ENCODE measurements around the gene CD200R1.
"Not testable (repeated sequence)": the region's sequence is repeated elsewhere in the genome, so short reads cannot be mapped to it uniquely, and the experiment has no call there.

Gene CD200R1

DNA sequence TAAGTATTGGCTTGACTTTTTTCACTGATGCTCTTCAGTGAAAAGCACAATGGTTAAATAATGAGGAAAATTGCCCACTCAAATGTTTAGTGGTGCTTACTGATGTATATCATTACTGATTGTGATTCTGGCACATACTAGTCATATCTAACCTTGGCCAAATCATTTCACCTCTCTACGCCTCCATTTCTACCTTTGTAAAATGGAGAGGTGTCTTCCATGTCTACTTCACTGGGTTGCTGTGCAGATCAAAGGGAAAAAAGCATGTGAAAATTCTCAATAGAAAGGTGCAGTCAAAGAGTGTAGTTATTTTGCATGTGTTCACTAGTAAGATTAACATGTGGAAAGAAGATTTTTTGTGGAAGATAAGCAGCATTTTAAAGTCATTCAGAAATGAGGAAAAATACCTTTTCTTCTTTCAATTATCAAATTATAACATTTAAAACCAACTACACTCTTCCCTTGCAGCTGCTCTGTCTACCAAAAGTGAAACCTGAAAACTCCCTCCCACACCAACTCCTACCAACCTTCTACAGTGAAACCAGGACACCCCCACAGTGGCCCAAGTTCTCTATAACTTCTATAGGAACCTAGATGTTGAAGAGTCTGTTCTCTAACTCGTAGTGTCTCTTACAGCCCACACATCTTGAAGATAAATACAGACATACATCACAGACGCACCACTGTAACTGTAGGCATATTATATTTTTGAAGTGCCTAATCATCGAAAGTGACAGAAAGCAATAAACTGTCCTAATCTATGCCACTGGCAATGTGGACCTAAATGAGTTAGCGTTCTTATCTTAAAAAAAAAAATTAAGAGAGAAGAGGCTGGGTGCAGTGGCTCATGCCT lies 1.4 kb downstream of the CD200R1 start:
- no peak for DNase-seq

- DNase-seq: no peak
Measured at GRCh38 chr3:112972158-112972557, 2.7 kb downstream of the CD200R1 start.

GRCh38 chr3:112967828-112968227 lies 7.1 kb downstream of the CD200R1 start:
- DNase-seq: no peak

DNA sequence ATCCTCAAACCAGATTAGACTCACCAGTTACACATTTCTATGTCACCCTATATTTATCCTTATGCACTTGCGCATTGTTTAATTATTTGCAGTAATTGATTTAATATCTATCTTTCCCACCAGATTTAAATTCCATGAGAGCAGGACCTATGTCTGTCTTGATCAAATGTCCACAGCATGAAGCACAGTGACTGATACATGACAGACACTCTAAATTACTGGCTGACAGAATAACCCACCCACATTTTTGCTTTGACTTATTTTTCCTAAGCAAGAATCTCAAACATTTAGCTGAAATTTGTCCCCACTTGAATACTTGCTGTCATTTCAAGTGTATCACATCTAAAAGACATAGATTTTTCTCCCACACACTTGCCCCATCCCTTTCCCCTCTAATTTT lies 7.5 kb downstream of the CD200R1 start:
- no peak for DNase-seq

GRCh38 chr3:112966633-112967032 lies 8.3 kb downstream of the CD200R1 start:
- no peak for DNase-seq

- no peak for DNase-seq
Measured at GRCh38 chr3:112965656-112966055, 9.2 kb downstream of the CD200R1 start.

DNA sequence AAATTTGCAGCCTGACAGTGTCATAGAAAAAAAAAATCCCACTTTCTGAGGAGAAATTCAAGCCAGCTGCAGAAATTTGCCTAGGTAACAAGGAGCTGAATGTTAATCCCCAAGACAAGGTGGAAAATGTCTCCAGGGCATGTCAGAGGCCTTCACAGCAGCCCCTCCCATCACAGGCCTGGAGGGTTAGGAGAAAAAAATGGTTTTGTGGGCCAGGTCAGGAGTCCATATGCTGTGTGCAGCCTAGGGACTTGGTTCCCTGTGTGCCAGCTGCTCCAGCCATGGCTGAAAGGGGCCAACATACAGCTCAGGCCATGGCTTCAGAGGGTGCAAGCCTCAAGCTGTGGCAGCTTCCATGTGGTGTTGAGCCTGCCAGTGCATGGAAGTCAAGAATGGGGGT lies 11.2 kb downstream of the CD200R1 start:
- no peak for DNase-seq

- no peak for DNase-seq
Measured at GRCh38 chr3:112958811-112959560, 15.9 kb downstream of the CD200R1 start.

DNA sequence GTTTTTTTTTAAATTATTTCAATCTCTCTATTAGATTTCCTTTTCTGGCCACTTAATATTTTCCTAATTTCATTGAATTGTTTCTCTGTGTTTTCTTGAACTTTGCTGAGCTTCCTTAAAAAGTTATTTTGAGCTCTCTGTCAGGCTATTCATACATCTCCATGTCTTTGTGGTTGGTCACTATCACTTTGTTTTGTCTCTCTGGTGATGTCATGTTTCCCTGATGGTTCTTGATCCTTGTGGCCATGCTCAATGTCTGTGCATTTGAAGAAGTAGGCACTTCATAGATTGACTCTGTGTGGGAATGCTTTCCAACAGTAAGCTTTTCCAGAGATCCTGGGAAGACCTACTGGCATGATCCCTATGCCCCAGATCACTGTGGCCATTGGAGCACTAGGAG lies 18.6 kb downstream of the CD200R1 start:
- DNase-seq: no peak

DNA sequence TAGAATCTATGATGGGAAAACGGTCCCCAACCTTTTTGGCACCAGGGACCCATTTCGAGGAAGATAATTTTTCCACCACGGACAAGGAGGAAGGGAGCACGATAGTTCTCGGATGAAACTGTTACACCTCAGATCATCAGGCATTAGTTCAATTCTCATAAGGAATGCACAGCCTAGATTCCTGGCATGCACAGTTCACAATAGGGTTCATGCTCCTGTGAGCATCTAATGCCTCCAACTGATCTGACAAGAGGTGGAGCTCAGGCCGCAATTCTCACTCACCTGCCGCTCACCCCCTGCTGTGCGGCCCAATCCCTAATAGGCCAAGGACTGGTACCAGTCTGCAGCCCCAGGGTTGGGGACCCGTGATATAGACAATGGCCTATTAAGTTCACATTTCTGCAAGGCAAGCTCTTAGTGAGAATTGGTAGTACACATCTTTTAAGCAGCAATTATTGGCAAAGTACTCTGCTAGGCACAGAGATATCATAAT lies 26.5 kb downstream of the CD200R1 start:
- no peak for DNase-seq

- no peak for DNase-seq
Measured at GRCh38 chr3:112931736-112932521, 43.0 kb downstream of the CD200R1 start.

- no peak for DNase-seq
Measured at GRCh38 chr3:112930771-112931170, 44.1 kb downstream of the CD200R1 start.

DNA sequence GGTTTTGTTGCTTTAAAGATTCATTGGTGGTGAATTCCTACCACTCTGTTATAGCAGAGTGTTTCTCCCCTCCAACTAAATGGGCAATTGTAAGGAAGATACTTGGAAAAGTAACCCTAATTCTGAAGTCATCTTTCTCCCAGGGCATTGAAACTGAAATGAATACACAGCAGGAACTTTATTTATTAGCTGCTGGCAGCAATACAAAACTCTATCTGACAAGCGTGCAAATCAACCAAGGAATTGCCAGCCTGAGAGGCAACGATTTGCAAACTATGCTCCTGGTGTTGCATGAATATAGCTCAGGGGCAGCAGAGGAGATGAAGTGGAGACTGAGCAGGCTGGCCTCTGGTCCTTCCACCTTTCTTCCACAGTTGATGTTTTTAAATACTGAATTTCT lies 48.9 kb downstream of the CD200R1 start:
- no peak for DNase-seq

DNA sequence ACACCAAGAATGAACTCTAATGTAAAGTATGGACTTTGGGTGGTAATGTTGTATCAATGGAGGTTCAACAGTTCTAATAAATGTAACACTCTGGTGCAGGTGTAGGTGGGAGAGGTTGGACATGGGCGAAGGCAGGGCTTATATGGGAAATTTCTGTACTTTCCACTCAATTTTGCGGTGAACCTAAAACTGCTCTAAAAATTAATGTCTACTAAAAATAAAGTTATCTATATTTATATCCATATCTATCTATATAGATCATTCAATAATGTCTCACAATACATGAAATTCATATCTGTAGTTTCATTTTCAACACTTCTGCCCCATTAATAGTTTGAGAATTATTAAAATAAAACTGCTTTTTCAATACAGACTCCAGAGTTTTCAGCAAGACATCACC lies 49.3 kb downstream of the CD200R1 start:
- no peak for DNase-seq

DNA sequence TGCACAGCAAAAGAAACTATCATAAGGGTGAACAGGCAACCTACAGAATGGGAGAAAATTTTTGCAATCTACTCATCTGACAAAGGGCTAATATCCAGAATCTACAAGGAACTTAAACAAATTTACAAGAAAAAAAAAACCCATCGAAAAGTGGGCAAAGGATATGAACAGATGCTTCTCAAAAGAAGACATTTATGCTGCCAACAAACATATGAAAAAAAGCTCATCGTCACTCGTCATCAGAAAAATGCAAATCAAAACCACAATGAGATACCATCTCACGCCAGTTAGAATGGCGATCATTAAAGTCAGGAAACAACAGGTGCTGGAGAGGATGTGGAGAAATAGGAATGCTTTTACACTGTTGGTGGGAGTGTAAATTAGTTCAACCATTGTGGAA lies 55.4 kb downstream of the CD200R1 start:
- DNase-seq: not testable (repeated sequence)

GRCh38 chr3:112908252-112908651 lies 66.7 kb downstream of the CD200R1 start:
- no peak for DNase-seq

GRCh38 chr3:112904786-112905185 lies 70.1 kb downstream of the CD200R1 start:
- DNase-seq: no peak

DNA sequence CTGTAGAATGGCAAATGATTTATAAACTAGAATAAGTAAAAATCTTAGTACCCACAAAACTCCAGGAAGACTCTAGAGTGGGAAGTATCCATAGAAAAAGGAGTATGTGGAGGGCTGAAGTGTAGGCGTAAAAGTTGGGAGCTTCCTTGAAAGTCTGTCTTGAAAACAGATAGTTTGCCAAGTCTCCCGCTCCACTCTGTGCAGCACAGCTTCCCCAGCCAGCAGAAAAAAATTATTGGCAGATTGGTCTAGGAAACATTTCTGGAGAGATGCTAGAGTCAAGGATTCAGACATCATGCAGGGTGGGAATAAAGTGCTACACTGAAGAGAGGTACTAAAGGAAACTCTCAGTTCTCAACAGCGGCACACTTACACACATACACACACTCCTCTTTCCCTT lies 74.8 kb downstream of the CD200R1 start:
- DNase-seq: no peak

DNA sequence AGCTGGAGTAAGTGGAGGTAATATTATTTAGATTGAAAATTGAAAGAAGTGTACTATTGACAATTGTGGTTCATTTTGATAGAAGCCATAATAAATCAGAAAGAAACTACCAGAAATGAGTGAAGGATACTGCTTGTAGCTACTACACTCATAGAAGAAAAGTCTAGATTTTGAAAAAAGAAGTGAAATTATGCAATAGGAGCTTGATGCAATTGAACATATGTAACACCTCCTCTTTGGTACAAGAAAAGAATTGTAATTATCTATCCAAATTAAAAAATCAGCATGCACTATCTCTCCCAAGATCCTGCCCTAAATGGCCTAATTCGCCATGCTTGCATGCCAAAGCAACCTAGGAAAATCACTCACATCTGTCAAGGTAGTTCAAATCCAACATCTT lies 77.1 kb downstream of the CD200R1 start:
- no peak for DNase-seq

DNA sequence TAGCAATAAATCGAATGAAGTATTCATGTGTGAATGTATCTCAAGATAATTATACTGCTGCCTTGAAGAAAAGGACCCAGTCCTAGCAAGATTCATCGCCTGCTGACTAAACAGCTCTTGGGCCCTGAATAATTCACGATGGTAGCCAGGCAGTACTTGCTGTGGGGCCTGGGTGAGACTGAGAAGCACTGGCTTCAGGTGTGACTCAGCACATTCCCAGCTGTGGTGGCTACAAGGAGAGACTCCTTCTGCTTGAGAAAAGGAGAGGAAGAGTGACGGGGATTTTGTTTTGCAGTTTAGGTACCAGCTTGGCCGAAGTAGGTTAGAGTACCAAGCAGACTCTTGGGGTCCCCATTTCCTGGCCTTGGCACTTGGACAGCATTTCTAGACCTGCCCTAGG lies 80.6 kb downstream of the CD200R1 start:
- DNase-seq: no peak

- no peak for DNase-seq
Measured at GRCh38 chr3:112889357-112889756, 85.5 kb downstream of the CD200R1 start.

GRCh38 chr3:112888381-112889085 lies 86.4 kb downstream of the CD200R1 start:
- no peak for DNase-seq
